Fibroblast of pulmonary artery (primary cell): ENCODE measurements around the gene L1TD1.
"Not testable (repeated sequence)": the region's sequence is repeated elsewhere in the genome, so short reads cannot be mapped to it uniquely, and the experiment has no call there.

Experiments used
- DNase-seq: peaks from one replicate; pipeline ENCODE4 v3.0.0-alpha.2; 2010; ENCODE audit warnings: low read depth
- H3K4me3 ChIP-seq: replicated peaks from 2 replicates; pipeline ENCODE4 v1.5.1; 2011; ENCODE audit warnings: low read depth, mild to moderate bottlenecking, control low read depth, low read length, moderate library complexity
- TF ChIP-seq, protein P1 (sequence below): IDR thresholded peaks from 2 replicates; pipeline ENCODE4 v1.5.1; 2011; ENCODE audit warnings: mild to moderate bottlenecking, control low read depth, low read length, inconsistent platforms; ENCODE audit errors: missing control alignments

Gene L1TD1

DNA sequence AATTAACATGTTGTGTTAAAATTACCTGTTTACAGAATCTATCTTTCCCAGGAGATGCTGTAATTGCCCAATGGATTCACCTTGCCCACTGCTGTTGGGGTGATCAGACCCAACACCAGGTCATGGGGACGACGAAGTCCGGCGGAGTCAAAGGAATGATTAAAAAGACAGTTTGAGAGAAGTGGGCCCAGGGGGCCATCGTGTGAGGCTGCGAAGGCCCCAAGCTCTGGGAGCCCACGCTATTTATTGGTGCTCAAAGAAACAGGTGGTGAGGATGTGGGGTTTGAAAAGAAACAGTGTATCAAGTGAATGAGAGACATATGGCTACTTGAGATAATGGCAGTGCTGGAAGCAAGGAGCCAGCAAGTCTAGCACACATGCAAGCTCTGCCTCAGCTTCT lies 16.3 kb upstream of the L1TD1 start:
- TF ChIP-seq, protein P1, sequence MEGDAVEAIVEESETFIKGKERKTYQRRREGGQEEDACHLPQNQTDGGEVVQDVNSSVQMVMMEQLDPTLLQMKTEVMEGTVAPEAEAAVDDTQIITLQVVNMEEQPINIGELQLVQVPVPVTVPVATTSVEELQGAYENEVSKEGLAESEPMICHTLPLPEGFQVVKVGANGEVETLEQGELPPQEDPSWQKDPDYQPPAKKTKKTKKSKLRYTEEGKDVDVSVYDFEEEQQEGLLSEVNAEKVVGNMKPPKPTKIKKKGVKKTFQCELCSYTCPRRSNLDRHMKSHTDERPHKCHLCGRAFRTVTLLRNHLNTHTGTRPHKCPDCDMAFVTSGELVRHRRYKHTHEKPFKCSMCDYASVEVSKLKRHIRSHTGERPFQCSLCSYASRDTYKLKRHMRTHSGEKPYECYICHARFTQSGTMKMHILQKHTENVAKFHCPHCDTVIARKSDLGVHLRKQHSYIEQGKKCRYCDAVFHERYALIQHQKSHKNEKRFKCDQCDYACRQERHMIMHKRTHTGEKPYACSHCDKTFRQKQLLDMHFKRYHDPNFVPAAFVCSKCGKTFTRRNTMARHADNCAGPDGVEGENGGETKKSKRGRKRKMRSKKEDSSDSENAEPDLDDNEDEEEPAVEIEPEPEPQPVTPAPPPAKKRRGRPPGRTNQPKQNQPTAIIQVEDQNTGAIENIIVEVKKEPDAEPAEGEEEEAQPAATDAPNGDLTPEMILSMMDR: no peak
- no peak overlapping the region for H3K4me3 ChIP-seq
- no peak for DNase-seq

DNA sequence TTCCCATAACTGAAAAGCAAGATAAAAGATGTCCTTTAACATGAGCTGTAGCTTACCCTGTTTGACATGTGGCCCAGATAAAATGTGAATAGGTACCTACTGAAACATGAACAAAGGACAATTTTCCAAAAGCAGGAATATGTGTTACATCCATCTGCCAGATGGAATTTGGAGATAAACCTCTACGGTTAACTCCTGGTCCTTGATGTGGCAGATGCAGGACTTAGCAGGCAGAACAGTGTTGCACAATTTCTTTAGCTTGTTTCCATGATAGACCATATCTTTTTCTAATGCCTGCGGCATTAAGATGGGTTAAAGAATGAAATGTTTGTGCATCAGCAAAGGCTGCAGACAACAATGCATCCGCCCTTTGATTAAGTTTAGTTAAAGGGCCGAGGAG lies 14.6 kb upstream of the L1TD1 start:
- DNase-seq, H3K4me3 ChIP-seq: not testable (repeated sequence)

DNA sequence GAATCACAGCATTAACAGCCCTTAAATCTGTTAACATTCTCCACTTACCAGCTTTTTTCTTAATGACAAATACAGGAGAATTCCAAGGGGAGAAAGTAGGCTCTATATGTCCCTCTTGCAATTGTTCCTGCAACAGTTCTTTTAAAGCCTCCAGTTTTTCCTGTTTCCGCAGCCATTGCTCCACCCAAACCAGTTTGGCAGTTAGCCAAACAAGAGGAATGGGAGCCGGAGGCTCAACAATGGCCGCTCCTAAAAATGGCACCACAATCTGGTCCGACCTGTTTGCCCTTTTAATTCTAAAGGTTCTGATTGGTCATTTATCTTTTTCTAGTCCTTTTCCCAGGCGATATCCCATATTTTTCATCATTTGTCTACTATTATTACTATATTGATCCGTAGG lies 14.0 kb upstream of the L1TD1 start:
- TF ChIP-seq, protein P1: no peak
- no peak for DNase-seq
- no peak overlapping the region for H3K4me3 ChIP-seq

DNA sequence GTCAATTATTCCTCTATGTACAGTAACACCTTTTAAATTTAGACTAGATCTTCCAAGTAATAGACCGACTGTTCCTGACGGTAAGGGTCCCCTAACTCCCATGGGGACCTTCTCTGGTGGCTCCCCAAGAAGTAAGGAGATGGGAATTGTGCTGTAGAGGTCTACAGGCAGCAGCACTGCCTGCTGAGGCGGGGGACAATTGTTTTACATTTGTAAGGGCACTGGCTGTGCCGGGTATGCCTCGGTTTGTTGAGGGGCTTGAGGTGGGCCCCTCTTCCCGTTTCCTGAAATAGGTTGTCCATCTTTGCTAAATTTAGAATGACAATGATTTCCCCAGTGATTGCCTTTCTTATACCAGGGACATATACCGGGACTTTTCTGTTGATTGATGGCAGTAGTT lies 13.1 kb upstream of the L1TD1 start:
- no peak for DNase-seq
- TF ChIP-seq, protein P1: no peak
- no peak overlapping the region for H3K4me3 ChIP-seq

DNA sequence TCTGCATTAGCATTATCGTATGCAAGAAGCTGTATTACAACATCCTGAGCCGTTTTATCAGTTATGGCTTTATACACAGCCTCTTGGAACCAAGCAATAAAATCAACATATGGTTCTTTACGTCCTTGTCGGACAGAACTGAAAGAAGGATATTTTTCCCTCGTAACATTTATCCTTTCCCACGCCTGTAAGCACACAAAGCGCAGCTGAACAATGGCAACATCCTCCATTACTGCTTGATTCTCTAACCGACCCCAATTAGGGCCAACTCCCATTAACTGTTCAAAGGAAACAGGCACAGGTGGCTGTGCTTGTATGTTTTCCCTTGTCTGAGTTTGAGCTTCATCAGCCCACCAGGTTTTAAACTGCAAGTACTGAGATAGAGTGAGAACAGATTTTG lies 12.5 kb upstream of the L1TD1 start:
- H3K4me3 ChIP-seq, DNase-seq: not testable (repeated sequence)

DNA sequence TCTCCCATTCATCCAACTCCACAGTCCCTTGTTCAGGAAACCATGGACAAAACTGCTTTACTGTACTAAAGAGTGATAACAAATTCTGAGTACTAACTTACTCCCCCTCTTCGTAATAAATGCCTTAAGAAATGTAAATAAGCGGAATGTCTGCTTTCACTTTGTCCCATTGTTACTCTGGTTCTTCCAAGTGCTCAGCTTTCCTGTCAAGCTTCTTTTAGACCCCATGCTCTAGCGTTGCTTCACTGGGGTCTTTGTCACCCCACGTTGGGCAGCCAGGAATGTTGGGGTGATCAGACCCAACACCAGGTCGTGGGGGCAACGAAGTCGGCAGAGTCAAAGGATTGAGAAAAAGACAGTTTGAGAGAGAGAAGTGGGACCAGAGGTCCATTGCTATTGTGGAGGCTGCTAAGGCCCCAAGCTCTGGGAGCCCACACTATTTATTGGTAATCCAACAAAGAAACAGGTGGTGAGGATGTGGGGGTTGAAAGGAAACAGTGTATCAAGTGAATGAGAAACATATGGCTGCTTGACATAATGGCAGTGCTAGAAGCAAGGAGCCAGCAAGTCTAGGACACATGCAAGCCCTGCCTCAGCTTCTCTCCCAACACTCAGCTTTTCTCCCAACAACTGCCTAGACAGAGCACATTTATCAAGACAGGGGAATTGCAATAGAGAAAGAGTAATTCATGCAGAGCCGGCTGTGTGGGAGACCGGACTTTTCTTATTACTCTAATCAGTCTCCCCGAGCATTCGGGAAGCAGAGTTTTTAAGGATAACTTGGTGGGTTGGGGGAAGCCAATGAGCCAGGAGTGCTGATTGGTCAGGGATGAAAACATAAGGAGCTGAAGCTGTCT lies 11.3 kb upstream of the L1TD1 start:
- H3K4me3 ChIP-seq: peak overlapping the region; percentile 6
- not testable (repeated sequence) for DNase-seq

DNA sequence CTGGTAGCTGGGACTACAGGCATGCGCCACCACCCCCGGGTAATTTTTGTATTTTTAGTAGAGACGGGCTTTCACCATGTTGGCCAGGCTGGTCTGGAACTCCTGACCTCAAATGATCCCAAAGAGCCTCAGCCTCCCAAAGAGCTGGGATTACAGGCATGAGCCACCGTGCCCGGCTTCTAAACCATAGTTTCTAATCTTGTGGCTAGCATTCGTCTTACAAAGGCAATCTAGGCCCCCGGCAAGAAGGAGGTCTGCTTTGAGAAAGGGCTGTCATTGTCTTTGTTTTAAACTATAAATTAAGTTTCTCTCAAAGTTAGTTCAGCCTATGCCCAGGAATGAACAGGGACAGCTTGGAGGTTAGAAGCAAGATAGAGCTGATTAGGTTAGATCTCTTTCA lies 10.3 kb upstream of the L1TD1 start:
- no peak overlapping the region for H3K4me3 ChIP-seq
- TF ChIP-seq, protein P1: no peak
- DNase-seq: no peak

DNA sequence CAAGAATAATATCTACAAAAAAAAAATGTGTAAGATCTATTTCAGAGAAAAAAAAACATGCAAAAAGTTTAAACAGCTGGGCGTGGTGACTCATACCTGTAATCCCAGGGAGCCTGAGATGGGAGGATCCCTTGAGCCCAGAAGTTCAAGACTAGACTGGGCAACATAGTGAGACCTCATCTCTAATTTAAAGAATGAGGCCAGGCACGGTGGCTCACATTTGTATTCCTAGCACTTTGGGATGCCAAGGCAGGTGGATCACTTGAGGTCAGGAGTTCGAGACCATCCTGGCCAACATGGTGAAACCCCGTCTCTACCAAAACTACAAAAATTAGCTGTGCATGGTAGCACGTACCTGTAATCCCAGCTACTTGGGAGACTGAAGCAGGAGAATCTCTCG lies 9.4 kb upstream of the L1TD1 start:
- H3K4me3 ChIP-seq, DNase-seq: not testable (repeated sequence)

DNA sequence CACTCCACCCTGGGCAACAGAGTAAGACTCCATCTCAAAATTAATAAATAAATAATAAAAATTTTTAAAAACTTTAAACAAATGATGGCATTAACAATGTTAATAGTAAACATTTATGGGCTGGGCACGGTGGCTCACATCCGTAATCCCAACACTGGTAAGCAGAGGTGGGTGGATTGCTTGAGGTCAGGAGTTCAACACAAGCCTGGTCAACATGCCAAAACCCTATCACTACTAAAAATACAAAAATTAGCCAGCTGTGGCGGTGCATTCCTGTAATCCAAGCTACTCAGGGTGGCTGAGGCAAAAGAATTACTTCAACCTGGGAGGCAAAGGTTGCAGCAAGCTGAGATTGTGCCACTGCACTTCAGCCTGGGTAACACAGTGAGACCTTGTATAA lies 9.0 kb upstream of the L1TD1 start:
- no peak for DNase-seq
- TF ChIP-seq, protein P1: no peak
- no peak overlapping the region for H3K4me3 ChIP-seq
